NT2/D1 (cell line): ENCODE results near the gene VWA8.

ENCODE experiments used
- SUZ12 ChIP-seq: IDR thresholded peaks from 2 replicates; pipeline ENCODE4 v1.6.1; 2011; ENCODE audit not compliant: insufficient read length, insufficient read depth; ENCODE audit errors: extremely low read depth
- YY1 ChIP-seq: IDR thresholded peaks from 2 replicates; pipeline ENCODE4 v1.6.1; 2011; ENCODE audit not compliant: insufficient read length, insufficient read depth
- ZNF274 ChIP-seq: IDR thresholded peaks from 2 replicates; pipeline ENCODE4 v1.6.1; 2011; ENCODE audit warnings: mild to moderate bottlenecking, low read depth, low read length

DNA sequence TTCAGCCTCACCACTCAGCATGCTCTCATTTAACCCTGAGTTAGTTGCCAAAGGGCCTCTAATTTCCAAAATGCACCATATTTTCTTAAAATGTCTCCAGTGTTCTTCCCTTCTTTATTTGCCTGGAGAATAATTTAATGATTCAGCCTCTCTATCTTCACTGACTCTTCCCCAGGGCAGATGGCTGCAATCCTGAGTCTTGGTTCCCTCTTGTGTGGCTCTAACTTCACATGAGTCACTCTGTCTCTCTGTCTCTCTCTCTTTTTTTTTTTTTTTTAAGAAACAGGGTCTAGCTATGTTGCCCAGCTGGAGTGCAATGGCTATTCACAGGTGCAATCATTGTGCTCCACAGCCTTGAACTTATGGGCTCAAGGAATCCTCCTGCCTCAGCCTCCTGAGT, 251.4 kb downstream of the VWA8 start:
- TF ChIP-seq YY1: no peak
- no peak for TF ChIP-seq SUZ12
- TF ChIP-seq ZNF274: no peak
